ENCODE results near the gene CELF5. TPM values are rescaled to one million over a fixed set of nuclear protein-coding genes. Genes with fewer than 3 reads are reported as not detected.

Gene CELF5
- total and polyA plus RNA-seq, 2 experiments from 2014 or later: 5.6 to 10.6 TPM

DNA sequence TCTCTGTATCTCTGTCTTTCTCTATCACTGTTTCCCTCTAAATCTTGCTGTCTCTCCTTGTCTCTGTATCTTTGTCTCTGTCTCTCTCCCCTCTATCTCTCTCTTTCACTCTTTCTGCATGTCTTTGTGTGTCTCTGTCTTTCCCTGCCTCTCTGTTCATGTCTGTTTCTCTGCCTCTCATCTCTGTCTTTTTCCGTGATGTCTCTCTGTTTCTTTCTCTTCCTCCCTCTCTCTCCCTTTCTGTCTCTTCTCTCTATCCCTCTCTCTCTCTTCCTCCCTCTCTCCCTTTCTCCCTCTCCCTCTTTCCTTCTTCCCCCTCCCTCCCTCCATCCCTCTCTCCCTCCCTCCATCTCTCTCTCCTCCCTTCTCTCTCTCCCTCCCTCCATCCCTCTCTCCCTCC is 85.3 kb downstream of the CELF5 start:
- Histone ChIP-seq H3K79me2 (replicated peaks; ENCODE audit: insufficient read depth) (no peaks in the 10 kb centered on the region), H3F3A (replicated peaks; ENCODE audit: low read depth) (no peaks in the 10 kb centered on the region), H3K36me3 (ENCODE audit: insufficient read depth) (no peaks in the 10 kb centered on the region), H3K4me3 (no peak overlapping the region), H3K9me2 (ENCODE audit: insufficient read depth) (no peaks in the 10 kb centered on the region), H4K20me1 (replicated peaks; ENCODE audit: insufficient read depth) (no peaks in the 10 kb centered on the region), H3K4me1 (ENCODE audit: insufficient read depth) (no peaks in the 10 kb centered on the region), H2AFZ (no peak overlapping the region), H3K4me2 (no peak overlapping the region), H3K27me3 (ENCODE audit: insufficient read depth) (peaks cover 5% of the 10 kb centered on the region; the same call in 1 of the 2 replicates), H3K27ac (ENCODE audit: low read depth) (no peak overlapping the region)
- no peak for TF ChIP-seq NANOG (IDR thresholded peaks at IDR 0.05; ENCODE audit: borderline replicate concordance)
- TF ChIP-seq EZH2phosphoT487 (IDR thresholded peaks at IDR 0.05; ENCODE audit: unreplicated experiment): no peak
- TF ChIP-seq EZH2 (IDR thresholded peaks at IDR 0.05; ENCODE audit: low read depth, unreplicated experiment): no peak
- no peak for TF ChIP-seq ZNF331 (CRISPR knock-in tag; IDR thresholded peaks at IDR 0.05; ENCODE audit: low read depth)
- TF ChIP-seq, protein P1, sequence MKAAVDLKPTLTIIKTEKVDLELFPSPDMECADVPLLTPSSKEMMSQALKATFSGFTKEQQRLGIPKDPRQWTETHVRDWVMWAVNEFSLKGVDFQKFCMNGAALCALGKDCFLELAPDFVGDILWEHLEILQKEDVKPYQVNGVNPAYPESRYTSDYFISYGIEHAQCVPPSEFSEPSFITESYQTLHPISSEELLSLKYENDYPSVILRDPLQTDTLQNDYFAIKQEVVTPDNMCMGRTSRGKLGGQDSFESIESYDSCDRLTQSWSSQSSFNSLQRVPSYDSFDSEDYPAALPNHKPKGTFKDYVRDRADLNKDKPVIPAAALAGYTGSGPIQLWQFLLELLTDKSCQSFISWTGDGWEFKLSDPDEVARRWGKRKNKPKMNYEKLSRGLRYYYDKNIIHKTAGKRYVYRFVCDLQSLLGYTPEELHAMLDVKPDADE (IDR thresholded peaks at IDR 0.05): no peak
- TF ChIP-seq, protein P2, sequence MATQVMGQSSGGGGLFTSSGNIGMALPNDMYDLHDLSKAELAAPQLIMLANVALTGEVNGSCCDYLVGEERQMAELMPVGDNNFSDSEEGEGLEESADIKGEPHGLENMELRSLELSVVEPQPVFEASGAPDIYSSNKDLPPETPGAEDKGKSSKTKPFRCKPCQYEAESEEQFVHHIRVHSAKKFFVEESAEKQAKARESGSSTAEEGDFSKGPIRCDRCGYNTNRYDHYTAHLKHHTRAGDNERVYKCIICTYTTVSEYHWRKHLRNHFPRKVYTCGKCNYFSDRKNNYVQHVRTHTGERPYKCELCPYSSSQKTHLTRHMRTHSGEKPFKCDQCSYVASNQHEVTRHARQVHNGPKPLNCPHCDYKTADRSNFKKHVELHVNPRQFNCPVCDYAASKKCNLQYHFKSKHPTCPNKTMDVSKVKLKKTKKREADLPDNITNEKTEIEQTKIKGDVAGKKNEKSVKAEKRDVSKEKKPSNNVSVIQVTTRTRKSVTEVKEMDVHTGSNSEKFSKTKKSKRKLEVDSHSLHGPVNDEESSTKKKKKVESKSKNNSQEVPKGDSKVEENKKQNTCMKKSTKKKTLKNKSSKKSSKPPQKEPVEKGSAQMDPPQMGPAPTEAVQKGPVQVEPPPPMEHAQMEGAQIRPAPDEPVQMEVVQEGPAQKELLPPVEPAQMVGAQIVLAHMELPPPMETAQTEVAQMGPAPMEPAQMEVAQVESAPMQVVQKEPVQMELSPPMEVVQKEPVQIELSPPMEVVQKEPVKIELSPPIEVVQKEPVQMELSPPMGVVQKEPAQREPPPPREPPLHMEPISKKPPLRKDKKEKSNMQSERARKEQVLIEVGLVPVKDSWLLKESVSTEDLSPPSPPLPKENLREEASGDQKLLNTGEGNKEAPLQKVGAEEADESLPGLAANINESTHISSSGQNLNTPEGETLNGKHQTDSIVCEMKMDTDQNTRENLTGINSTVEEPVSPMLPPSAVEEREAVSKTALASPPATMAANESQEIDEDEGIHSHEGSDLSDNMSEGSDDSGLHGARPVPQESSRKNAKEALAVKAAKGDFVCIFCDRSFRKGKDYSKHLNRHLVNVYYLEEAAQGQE (IDR thresholded peaks at IDR 0.05; ENCODE audit: unreplicated experiment): no peak
- no peak overlapping the region for H3K4me3 Mint-ChIP-seq
- DNase-seq (ENCODE audit: low spot score) (no peak), ATAC-seq (no peak)
- peaks cover 19% of the 10 kb centered on the region for H3K27me3 Mint-ChIP-seq (ENCODE audit: insufficient read depth, low read depth, poor library complexity)
- peaks cover 3% of the 10 kb centered on the region; the same call in 2 of the 3 replicates for H3K9me3 Mint-ChIP-seq
- H3K36me3 Mint-ChIP-seq (ENCODE audit: low read depth): no peaks in the 10 kb centered on the region; the same call in 2 of the 3 replicates
- H3K27ac Mint-ChIP-seq: no peak overlapping the region
- no peaks in the 10 kb centered on the region; the same call in 2 of the 3 replicates for H3K4me1 Mint-ChIP-seq

DNA sequence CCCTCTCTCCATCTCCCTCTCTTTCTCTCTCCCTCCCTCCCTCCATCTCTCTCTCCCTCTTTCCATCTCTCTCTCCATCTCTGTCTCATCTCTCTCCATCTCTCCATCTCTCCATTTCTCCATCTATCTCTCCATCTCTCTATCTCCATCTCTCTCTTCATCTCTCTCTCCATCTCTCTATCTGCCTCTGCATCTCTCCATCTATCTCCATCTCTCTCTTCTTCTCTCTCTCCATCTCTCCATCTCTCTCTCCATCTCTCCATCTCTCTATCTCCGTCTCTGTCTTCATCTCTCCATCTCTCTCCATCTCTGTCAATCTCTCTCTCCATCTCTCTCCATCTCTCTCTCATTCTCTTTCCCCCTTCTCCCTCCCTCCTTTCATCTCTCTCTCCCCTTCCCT is 85.8 kb downstream of the CELF5 start:
- Histone ChIP-seq H3K9me2 (ENCODE audit: insufficient read depth) (no peaks in the 10 kb centered on the region), H3K27me3 (ENCODE audit: insufficient read depth) (peaks cover 5% of the 10 kb centered on the region; the same call in 1 of the 2 replicates), H3K79me2 (replicated peaks; ENCODE audit: insufficient read depth) (no peaks in the 10 kb centered on the region), H4K20me1 (replicated peaks; ENCODE audit: insufficient read depth) (no peaks in the 10 kb centered on the region), H3K27ac (ENCODE audit: low read depth) (no peak overlapping the region), H3F3A (replicated peaks; ENCODE audit: low read depth) (no peaks in the 10 kb centered on the region), H3K4me2 (no peak overlapping the region), H3K4me1 (ENCODE audit: insufficient read depth) (no peaks in the 10 kb centered on the region), H3K36me3 (ENCODE audit: insufficient read depth) (no peaks in the 10 kb centered on the region), H2AFZ (no peak overlapping the region), H3K4me3 (no peak overlapping the region)
- Mint-ChIP-seq H3K4me1 (no peaks in the 10 kb centered on the region; the same call in 2 of the 3 replicates), H3K27ac (no peak overlapping the region), H3K9me3 (peaks cover 3% of the 10 kb centered on the region; the same call in 2 of the 3 replicates), H3K27me3 (ENCODE audit: insufficient read depth, low read depth, poor library complexity) (peaks cover 16% of the 10 kb centered on the region), H3K4me3 (no peak overlapping the region), H3K36me3 (ENCODE audit: low read depth) (no peaks in the 10 kb centered on the region; the same call in 2 of the 3 replicates)
- no peak for DNase-seq (ENCODE audit: low spot score)
- no peak for ATAC-seq
- TF ChIP-seq ZNF331 (CRISPR knock-in tag; IDR thresholded peaks at IDR 0.05; ENCODE audit: low read depth): no peak
- TF ChIP-seq EZH2 (IDR thresholded peaks at IDR 0.05; ENCODE audit: low read depth, unreplicated experiment): no peak
- no peak for TF ChIP-seq ZNF114 (CRISPR knock-in tag; IDR thresholded peaks at IDR 0.05)
- no peak for TF ChIP-seq NANOG (IDR thresholded peaks at IDR 0.05; ENCODE audit: borderline replicate concordance)
- TF ChIP-seq POLR2AphosphoS5 (IDR thresholded peaks at IDR 0.05; ENCODE audit: low read depth): no peak
- TF ChIP-seq, protein P1 (IDR thresholded peaks at IDR 0.05): no peak
- TF ChIP-seq, protein P3, sequence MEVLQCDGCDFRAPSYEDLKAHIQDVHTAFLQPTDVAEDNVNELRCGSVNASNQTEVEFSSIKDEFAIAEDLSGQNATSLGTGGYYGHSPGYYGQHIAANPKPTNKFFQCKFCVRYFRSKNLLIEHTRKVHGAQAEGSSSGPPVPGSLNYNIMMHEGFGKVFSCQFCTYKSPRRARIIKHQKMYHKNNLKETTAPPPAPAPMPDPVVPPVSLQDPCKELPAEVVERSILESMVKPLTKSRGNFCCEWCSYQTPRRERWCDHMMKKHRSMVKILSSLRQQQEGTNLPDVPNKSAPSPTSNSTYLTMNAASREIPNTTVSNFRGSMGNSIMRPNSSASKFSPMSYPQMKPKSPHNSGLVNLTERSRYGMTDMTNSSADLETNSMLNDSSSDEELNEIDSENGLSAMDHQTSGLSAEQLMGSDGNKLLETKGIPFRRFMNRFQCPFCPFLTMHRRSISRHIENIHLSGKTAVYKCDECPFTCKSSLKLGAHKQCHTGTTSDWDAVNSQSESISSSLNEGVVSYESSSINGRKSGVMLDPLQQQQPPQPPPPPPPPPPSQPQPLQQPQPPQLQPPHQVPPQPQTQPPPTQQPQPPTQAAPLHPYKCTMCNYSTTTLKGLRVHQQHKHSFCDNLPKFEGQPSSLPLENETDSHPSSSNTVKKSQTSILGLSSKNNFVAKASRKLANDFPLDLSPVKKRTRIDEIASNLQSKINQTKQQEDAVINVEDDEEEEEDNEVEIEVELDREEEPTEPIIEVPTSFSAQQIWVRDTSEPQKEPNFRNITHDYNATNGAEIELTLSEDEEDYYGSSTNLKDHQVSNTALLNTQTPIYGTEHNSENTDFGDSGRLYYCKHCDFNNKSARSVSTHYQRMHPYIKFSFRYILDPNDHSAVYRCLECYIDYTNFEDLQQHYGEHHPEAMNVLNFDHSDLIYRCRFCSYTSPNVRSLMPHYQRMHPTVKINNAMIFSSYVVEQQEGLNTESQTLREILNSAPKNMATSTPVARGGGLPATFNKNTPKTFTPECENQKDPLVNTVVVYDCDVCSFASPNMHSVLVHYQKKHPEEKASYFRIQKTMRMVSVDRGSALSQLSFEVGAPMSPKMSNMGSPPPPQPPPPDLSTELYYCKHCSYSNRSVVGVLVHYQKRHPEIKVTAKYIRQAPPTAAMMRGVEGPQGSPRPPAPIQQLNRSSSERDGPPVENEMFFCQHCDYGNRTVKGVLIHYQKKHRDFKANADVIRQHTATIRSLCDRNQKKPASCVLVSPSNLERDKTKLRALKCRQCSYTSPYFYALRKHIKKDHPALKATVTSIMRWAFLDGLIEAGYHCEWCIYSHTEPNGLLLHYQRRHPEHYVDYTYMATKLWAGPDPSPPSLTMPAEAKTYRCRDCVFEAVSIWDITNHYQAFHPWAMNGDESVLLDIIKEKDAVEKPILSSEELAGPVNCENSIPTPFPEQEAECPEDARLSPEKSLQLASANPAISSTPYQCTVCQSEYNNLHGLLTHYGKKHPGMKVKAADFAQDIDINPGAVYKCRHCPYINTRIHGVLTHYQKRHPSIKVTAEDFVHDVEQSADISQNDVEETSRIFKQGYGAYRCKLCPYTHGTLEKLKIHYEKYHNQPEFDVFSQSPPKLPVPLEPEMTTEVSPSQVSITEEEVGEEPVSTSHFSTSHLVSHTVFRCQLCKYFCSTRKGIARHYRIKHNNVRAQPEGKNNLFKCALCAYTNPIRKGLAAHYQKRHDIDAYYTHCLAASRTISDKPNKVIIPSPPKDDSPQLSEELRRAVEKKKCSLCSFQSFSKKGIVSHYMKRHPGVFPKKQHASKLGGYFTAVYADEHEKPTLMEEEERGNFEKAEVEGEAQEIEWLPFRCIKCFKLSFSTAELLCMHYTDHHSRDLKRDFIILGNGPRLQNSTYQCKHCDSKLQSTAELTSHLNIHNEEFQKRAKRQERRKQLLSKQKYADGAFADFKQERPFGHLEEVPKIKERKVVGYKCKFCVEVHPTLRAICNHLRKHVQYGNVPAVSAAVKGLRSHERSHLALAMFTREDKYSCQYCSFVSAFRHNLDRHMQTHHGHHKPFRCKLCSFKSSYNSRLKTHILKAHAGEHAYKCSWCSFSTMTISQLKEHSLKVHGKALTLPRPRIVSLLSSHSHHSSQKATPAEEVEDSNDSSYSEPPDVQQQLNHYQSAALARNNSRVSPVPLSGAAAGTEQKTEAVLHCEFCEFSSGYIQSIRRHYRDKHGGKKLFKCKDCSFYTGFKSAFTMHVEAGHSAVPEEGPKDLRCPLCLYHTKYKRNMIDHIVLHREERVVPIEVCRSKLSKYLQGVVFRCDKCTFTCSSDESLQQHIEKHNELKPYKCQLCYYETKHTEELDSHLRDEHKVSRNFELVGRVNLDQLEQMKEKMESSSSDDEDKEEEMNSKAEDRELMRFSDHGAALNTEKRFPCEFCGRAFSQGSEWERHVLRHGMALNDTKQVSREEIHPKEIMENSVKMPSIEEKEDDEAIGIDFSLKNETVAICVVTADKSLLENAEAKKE (CRISPR knock-in tag; IDR thresholded peaks at IDR 0.05): no peak

Data from GM23338 (cell line).